OCI-LY7 (cell line): ENCODE measurements around the gene PRMT2.

Source experiments
- EZH2phosphoT487 ChIP-seq: fragments of 200-600 bp; sonication (generic); IDR thresholded peaks from 2 replicates; pipeline ENCODE4 v1.6.1; 2018; ENCODE audit warnings: low read depth, borderline replicate concordance, mild to moderate bottlenecking, mixed run types, antibody characterized with exemption, low read length, moderate library complexity, mixed read lengths
- TF ChIP-seq, protein P1 (sequence below): fragments of 200-600 bp; sonication (generic); conservative IDR thresholded peaks from 2 replicates; pipeline ENCODE4 v1.5.1; 2014; ENCODE audit warnings: mild to moderate bottlenecking, antibody characterized with exemption, low read length, moderate library complexity, mixed read lengths

DNA sequence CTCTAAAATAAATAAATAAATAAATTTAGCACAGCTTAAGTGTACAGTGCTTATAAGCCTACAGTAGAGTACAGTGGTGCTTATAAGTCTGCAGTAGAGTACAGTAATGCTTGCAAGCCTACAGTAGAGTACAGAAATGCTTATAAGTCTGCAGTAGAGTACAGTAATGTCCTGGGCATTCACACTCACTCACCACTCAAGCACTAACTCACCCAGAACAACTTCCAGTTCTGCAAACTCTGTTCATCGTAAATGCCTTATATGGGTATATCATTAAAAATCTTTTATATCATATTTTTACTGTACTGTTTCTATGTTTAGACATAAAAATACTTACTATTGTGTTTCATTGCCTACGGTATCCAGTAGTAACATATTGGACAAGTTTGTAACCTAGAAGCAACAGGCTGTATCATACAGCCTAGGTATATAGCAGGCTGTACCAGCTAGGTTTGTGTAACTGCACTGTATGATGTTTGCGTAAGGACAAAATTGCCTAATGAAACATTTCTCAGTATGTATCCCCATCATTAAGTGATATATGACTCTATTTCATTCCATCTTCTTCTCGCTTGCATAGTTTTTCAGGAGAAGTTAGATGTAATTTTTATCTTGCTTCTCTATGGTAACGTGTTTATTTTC is 16.6 kb upstream of the PRMT2 start:
- TF ChIP-seq, protein P1, sequence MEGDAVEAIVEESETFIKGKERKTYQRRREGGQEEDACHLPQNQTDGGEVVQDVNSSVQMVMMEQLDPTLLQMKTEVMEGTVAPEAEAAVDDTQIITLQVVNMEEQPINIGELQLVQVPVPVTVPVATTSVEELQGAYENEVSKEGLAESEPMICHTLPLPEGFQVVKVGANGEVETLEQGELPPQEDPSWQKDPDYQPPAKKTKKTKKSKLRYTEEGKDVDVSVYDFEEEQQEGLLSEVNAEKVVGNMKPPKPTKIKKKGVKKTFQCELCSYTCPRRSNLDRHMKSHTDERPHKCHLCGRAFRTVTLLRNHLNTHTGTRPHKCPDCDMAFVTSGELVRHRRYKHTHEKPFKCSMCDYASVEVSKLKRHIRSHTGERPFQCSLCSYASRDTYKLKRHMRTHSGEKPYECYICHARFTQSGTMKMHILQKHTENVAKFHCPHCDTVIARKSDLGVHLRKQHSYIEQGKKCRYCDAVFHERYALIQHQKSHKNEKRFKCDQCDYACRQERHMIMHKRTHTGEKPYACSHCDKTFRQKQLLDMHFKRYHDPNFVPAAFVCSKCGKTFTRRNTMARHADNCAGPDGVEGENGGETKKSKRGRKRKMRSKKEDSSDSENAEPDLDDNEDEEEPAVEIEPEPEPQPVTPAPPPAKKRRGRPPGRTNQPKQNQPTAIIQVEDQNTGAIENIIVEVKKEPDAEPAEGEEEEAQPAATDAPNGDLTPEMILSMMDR: no peak
- TF ChIP-seq EZH2phosphoT487: no peak
